Endothelial cell of umbilical vein (primary cell): ENCODE measurements around the gene ZMYM4. TPM values are rescaled to one million over a fixed set of nuclear protein-coding genes. Genes with fewer than 3 reads are reported as not detected.

Experiments
- BruUV-seq: library from RNA; stranded (reverse); fragments of 400-500 nt; replicated peaks from 2 replicates; lab custom pipeline; 2021; lab: Mats Ljungman, UMichigan
- CTCF ChIA-PET: fragments of 300-600, 350-600 bp; sonication (Branson Sonifier 250); formaldehyde crosslinking; loops from one replicate; lab custom pipeline; 2021; ENCODE audit warnings: antibody characterized with exemption, inconsistent platforms; lab: Charles Lee
- POLR2A ChIA-PET: fragments of 300-600, 350-600 bp; sonication (Branson Sonifier 250); formaldehyde crosslinking; loops from one replicate; lab custom pipeline; 2021; ENCODE audit warnings: antibody characterized with exemption, inconsistent platforms; lab: Charles Lee
- DNase-seq: peaks from one replicate; pipeline ENCODE4 v3.0.0-alpha.2; 2011; ENCODE audit warnings: low read depth, low spot score
- FAIRE-seq: peaks from 2 replicates; lab custom pipeline; 2011; peaks lifted over from hg19 to GRCh38; lab: Jason Lieb, UNC
- H2AFZ ChIP-seq: 2 replicates; pipeline ENCODE4 v1.6.0; 2012; ENCODE audit warnings: low read depth, low read length, control low read depth, inconsistent platforms
- H3K27ac ChIP-seq: 2 replicates; pipeline ENCODE4 v1.5.1; 2011; ENCODE audit warnings: low read depth, mild to moderate bottlenecking, control low read depth, low read length, moderate library complexity; ENCODE audit not compliant: insufficient read depth
- H3K27me3 ChIP-seq, 2 experiments: 2 replicates each; pipeline versions ENCODE4 v1.6.0 to v1.6.1; 2011; ENCODE audit warnings: low read length in 2 of 2, mixed read lengths in 1 of 2; ENCODE audit not compliant: control insufficient read depth in 2 of 2, insufficient read depth in 2 of 2
- H3K36me3 ChIP-seq, 2 experiments: 2 replicates in 1 of 2; 3 replicates in 1 of 2; pipeline ENCODE4 v1.5.1; 2011; ENCODE audit warnings: low read length in 2 of 2, mild to moderate bottlenecking in 1 of 2, moderate library complexity in 1 of 2; ENCODE audit not compliant: control insufficient read depth in 2 of 2, insufficient read depth in 2 of 2; ENCODE audit errors: extremely low read depth in 1 of 2
- H3K4me1 ChIP-seq: 3 replicates; pipeline ENCODE4 v1.5.1; 2011; ENCODE audit warnings: mild to moderate bottlenecking, low read length; ENCODE audit not compliant: control insufficient read depth, insufficient read depth; ENCODE audit errors: extremely low read depth
- H3K4me2 ChIP-seq: 2 replicates; pipeline ENCODE4 v1.6.1; 2011; ENCODE audit warnings: low read length, control low read depth, mixed read lengths; ENCODE audit not compliant: insufficient read depth
- H3K4me3 ChIP-seq, 3 experiments: fragments of 200-600 bp in 1 of 3; sonication (generic), shearing (Covaris generic) in 1 of 3; replicated peaks in 1 of 3; 2 replicates each; pipeline ENCODE4 v1.5.1; 2011 to 2016; ENCODE audit warnings: control low read depth in 3 of 3, low read length in 3 of 3, mild to moderate bottlenecking in 2 of 3, inconsistent platforms in 1 of 3, low read depth in 1 of 3, moderate library complexity in 1 of 3; ENCODE audit not compliant: insufficient read depth in 1 of 3
- H3K79me2 ChIP-seq: 2 replicates; pipeline ENCODE4 v1.6.0; 2012; ENCODE audit warnings: low read length, inconsistent platforms; ENCODE audit not compliant: control insufficient read depth, insufficient read depth
- H3K9ac ChIP-seq: replicated peaks from 2 replicates; pipeline ENCODE3; 2011; ENCODE audit warnings: low read length, control low read depth; ENCODE audit not compliant: insufficient read depth; ENCODE audit errors: extremely low read depth
- H3K9me1 ChIP-seq: replicated peaks from 3 replicates; pipeline ENCODE4 v1.6.0; 2011; ENCODE audit warnings: mild to moderate bottlenecking, low read length; ENCODE audit not compliant: control insufficient read depth, insufficient read depth; ENCODE audit errors: extremely low read depth
- H3K9me3 ChIP-seq: replicated peaks from 2 replicates; pipeline ENCODE4 v1.5.1; 2012; ENCODE audit warnings: low read length, inconsistent platforms; ENCODE audit not compliant: control insufficient read depth, insufficient read depth
- H4K20me1 ChIP-seq: replicated peaks from 2 replicates; pipeline ENCODE3; 2011; ENCODE audit warnings: mild to moderate bottlenecking, low read length; ENCODE audit not compliant: control insufficient read depth, insufficient read depth; ENCODE audit errors: extremely low read depth
- CTCF ChIP-seq, 2 donors: IDR thresholded peaks; 1 replicate in 1 of 2; 2 replicates in 1 of 2; pipeline ENCODE4 v1.5.1; 2011; ENCODE audit warnings: low read length in 2 of 2, mild to moderate bottlenecking in 2 of 2, moderate library complexity in 2 of 2, control low read depth in 1 of 2, inconsistent platforms in 1 of 2, low read depth in 1 of 2; ENCODE audit not compliant: insufficient read depth in 1 of 2; ENCODE audit errors: extremely low read depth in 1 of 2
- EZH2 ChIP-seq: IDR thresholded peaks from 2 replicates; pipeline ENCODE4 v1.6.1; 2012; ENCODE audit warnings: borderline replicate concordance, low read depth, mild to moderate bottlenecking, moderate library complexity, low read length, inconsistent platforms; ENCODE audit not compliant: severe bottlenecking
- FOS ChIP-seq: IDR thresholded peaks from 2 replicates; pipeline ENCODE4 v1.6.1; 2011; ENCODE audit warnings: mild to moderate bottlenecking, low read length, moderate library complexity, borderline replicate concordance; ENCODE audit not compliant: insufficient read depth
- GATA2 ChIP-seq: IDR thresholded peaks from 2 replicates; pipeline ENCODE4 v1.7.0; 2011; ENCODE audit warnings: low read depth, mild to moderate bottlenecking, moderate library complexity, mixed read lengths, low read length; ENCODE audit not compliant: insufficient read length, insufficient read depth
- JUN ChIP-seq: IDR thresholded peaks from 2 replicates; pipeline ENCODE4 v1.6.1; 2011; ENCODE audit warnings: borderline replicate concordance, low read depth; ENCODE audit not compliant: insufficient read length, insufficient read depth
- MYC ChIP-seq: IDR thresholded peaks from one replicate; pipeline ENCODE4 v1.6.1; 2011; ENCODE audit warnings: mild to moderate bottlenecking, low read depth, low read length
- POLR2A ChIP-seq: IDR thresholded peaks from 2 replicates; pipeline ENCODE4 v1.6.1; 2012; ENCODE audit warnings: low read depth, mild to moderate bottlenecking, control low read depth, low read length
- POLR2AphosphoS5 ChIP-seq: IDR thresholded peaks from 2 replicates; pipeline ENCODE4 v1.6.1; 2012; ENCODE audit warnings: low read depth, mild to moderate bottlenecking, control low read depth, low read length, moderate library complexity; ENCODE audit not compliant: insufficient read depth
- dilution Hi-C: fragments of 300-500 bp; cut with MboI; formaldehyde crosslinking; loops from one replicate; pipeline ENCODE4 v1.15.0; 2019; ENCODE audit warnings: low sequenced_read_pairs; ENCODE audit not compliant: extremely low pct_ligation_motif_present
- intact Hi-C: fragments of 100-400 bp; cut with micrococcal nuclease; formaldehyde crosslinking; loops from one replicate; pipeline ENCODE4 v1.10.0; 2022
- polyA plus RNA-seq, 4 experiments: library from polyadenylated mRNA; depleted of rRNA in 3 of 4; stranded (reverse) in 3 of 4; unstranded in 1 of 4; fragments of >200 nt; gene quantifications; 2 replicates each; pipeline versions ENCODE4 v1.2.1 to v1.2.3, GENCODE V29; 2011 to 2012; ENCODE audit warnings: missing spikeins in 1 of 4
- total RNA-seq: library from RNA; stranded (reverse); gene quantifications from 2 replicates; pipeline ENCODE4 v1.2.3, GENCODE V29; 2021
- TF ChIP-seq, protein P1 (sequence below): IDR thresholded peaks from 2 replicates; pipeline ENCODE4 v1.6.1; 2011; ENCODE audit not compliant: insufficient read depth, insufficient read length

ZMYM4 gene
- total and polyA plus RNA-seq, 2 donors (not counting 3 experiments of a cell fraction or from before 2014, with no cell fraction given): 15.3 to 65.0 TPM

DNA sequence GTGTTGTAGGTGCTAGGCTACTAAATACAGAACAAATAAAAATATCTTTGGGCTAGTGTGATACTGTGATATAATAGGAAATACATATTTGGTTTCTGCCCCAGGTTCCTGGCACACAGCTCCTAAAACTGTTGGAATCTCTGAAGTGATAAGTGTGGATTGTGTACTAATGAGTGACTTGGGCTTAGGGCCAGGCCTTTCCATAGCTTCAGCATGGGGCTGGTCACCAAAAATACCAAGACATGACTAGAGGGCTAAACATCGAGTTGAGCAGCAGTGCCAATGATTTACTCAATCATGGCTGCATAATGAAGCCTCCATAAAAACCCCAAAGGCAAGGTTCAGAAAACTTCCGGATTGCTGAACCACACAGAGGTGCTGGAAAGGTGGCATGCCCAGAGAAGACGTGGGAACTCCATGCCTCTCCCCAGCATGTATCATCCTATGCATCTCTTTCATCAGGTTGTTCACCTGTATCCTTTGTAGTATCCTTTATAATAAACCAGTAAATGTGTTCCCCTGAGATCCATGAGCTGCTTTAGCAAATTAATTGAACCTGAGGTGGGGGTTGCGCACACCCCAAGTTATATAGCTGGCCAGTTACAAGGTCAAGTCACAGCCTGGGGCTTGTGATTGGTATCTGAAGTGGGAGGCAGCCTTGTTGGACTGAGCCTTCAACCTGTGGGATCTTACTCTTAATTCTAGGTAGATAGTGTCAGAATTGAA is 51.6 kb downstream of the ZMYM4 start:
- Histone ChIP-seq H4K20me1 (no peaks in the 10 kb centered on the region), H3K79me2 (peaks cover 33% of the 10 kb centered on the region), H3K9me1 (no peaks in the 10 kb centered on the region), H3K4me2 (no peak overlapping the region), H3K9me3 (no peaks in the 10 kb centered on the region), H3K27ac (no peak overlapping the region), H3K36me3 (no peaks in the 10 kb centered on the region), H3K9ac (no peak overlapping the region), H3K4me1 (peaks cover 4% of the 10 kb centered on the region), H3K4me3 (no peak overlapping the region), H2AFZ (no peak overlapping the region), H3K27me3 (no peaks in the 10 kb centered on the region)
- intact Hi-C loops: no loop called here
- dilution Hi-C loops: no loop called here
- no peak for FAIRE-seq
- CTCF ChIA-PET: interaction anchor here (0.5 to 1.6 kb wide), 2 partner anchors 28 to 118 kb away, joined by 3 read pairs; no protein-coding TSS in a partner anchor
- no peak for DNase-seq
- BruUV-seq: no TSS peak
- POLR2A ChIA-PET: no interaction called here
- TF ChIP-seq CTCF (IDR thresholded peaks at IDR 0.05; ENCODE audit: extremely low read depth in 1 of 2, insufficient read depth in 1 of 2, low read depth in 1 of 2, low read length in 2 of 2) (no peak), MYC (no peak), POLR2A (no peak), JUN (no peak), FOS (no peak), POLR2AphosphoS5 (no peak), EZH2 (no peak), GATA2 (no peak)
- TF ChIP-seq, protein P1, sequence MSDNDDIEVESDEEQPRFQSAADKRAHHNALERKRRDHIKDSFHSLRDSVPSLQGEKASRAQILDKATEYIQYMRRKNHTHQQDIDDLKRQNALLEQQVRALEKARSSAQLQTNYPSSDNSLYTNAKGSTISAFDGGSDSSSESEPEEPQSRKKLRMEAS: no peak
